WTC11 (cell line): Measurements from ENCODE around the gene SETD1A.

Experiments used
- ATF2 ChIP-seq: sonication (generic); formaldehyde crosslinking; IDR thresholded peaks from 2 replicates; pipeline ENCODE4 v1.8.1; 2022; ENCODE audit warnings: low read depth, missing genetic modification reagents, borderline replicate concordance
- ETV6 ChIP-seq: sonication (generic); formaldehyde crosslinking; IDR thresholded peaks from 2 replicates; pipeline ENCODE4 v1.8.1; 2022; ENCODE audit warnings: mild to moderate bottlenecking, missing genetic modification reagents
- KAT7 ChIP-seq: sonication (generic); formaldehyde crosslinking; IDR thresholded peaks from 2 replicates; pipeline ENCODE4 v1.8.1; 2023; ENCODE audit warnings: missing genetic modification reagents, mild to moderate bottlenecking, borderline replicate concordance
- MAX ChIP-seq: sonication (generic); formaldehyde crosslinking; IDR thresholded peaks from 2 replicates; pipeline ENCODE4 v1.8.0; 2022; ENCODE audit warnings: mild to moderate bottlenecking, missing genetic modification reagents
- MYBL2 ChIP-seq: sonication (generic); formaldehyde crosslinking; IDR thresholded peaks from 2 replicates; pipeline ENCODE4 v1.8.1; 2023; ENCODE audit warnings: mild to moderate bottlenecking, moderate library complexity, missing genetic modification reagents
- NFYB ChIP-seq: sonication (generic); formaldehyde crosslinking; conservative IDR thresholded peaks from 2 replicates; pipeline ENCODE4 v1.8.0; 2022; ENCODE audit warnings: low read depth, missing genetic modification reagents
- OVOL2 ChIP-seq: fragments of 250-450 bp; sonication (Bioruptor Pico); IDR thresholded peaks from 2 replicates; pipeline ENCODE4 v1.9.0; 2021; ENCODE audit warnings: mild to moderate bottlenecking, borderline replicate concordance
- RELA ChIP-seq: sonication (generic); formaldehyde crosslinking; IDR thresholded peaks from 2 replicates; pipeline ENCODE4 v1.8.1; 2022; ENCODE audit warnings: missing genetic modification reagents, mild to moderate bottlenecking, borderline replicate concordance
- SMAD4 ChIP-seq: sonication (generic); formaldehyde crosslinking; IDR thresholded peaks from 2 replicates; pipeline ENCODE4 v1.8.0; 2022; ENCODE audit warnings: mild to moderate bottlenecking, missing genetic modification reagents
- SP1 ChIP-seq: sonication (generic); formaldehyde crosslinking; conservative IDR thresholded peaks from 2 replicates; pipeline ENCODE4 v1.8.1; 2022; ENCODE audit warnings: missing genetic modification reagents
- USF2 ChIP-seq: sonication (generic); formaldehyde crosslinking; IDR thresholded peaks from 2 replicates; pipeline ENCODE4 v1.8.1; 2023; ENCODE audit warnings: mild to moderate bottlenecking, missing genetic modification reagents, moderate library complexity
- ZNF121 ChIP-seq: sonication (generic); formaldehyde crosslinking; IDR thresholded peaks from 2 replicates; pipeline ENCODE4 v1.8.0; 2023; ENCODE audit warnings: missing genetic modification reagents
- TF ChIP-seq, protein P1 (sequence below): fragments of 200-600 bp; IDR thresholded peaks from 2 replicates; pipeline ENCODE4 v1.8.0; 2022; ENCODE audit warnings: antibody characterized with exemption

DNA sequence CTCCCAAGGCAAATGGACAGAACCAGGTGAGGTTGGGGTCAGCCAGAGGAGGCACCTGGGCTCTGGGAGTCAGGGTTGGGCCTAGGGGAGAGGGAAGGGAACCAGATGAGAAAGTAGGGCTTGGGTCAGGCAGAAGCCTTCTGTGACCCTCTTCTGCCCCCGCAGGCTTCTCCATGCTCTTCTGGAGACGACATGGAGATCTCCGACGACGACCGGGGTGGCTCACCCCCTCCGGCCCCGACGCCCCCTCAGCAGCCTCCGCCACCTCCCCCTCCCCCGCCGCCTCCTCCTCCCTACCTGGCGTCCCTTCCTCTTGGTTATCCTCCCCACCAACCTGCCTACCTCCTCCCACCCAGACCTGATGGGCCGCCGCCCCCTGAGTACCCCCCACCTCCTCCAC lies 7.9 kb downstream of the SETD1A start:
- TF ChIP-seq, protein P1, sequence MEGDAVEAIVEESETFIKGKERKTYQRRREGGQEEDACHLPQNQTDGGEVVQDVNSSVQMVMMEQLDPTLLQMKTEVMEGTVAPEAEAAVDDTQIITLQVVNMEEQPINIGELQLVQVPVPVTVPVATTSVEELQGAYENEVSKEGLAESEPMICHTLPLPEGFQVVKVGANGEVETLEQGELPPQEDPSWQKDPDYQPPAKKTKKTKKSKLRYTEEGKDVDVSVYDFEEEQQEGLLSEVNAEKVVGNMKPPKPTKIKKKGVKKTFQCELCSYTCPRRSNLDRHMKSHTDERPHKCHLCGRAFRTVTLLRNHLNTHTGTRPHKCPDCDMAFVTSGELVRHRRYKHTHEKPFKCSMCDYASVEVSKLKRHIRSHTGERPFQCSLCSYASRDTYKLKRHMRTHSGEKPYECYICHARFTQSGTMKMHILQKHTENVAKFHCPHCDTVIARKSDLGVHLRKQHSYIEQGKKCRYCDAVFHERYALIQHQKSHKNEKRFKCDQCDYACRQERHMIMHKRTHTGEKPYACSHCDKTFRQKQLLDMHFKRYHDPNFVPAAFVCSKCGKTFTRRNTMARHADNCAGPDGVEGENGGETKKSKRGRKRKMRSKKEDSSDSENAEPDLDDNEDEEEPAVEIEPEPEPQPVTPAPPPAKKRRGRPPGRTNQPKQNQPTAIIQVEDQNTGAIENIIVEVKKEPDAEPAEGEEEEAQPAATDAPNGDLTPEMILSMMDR, result no peak
- TF ChIP-seq MAX, result no peak
- TF ChIP-seq SMAD4, result no peak
- no peak for TF ChIP-seq ETV6 (CRISPR knock-in tag)
- TF ChIP-seq SP1 (CRISPR knock-in tag), result no peak
- no peak for TF ChIP-seq ATF2
- TF ChIP-seq ZNF121 (CRISPR knock-in tag), result no peak
- TF ChIP-seq RELA (CRISPR knock-in tag), result no peak
- TF ChIP-seq NFYB, result no peak
- no peak for TF ChIP-seq USF2 (CRISPR knock-in tag)
- no peak for TF ChIP-seq KAT7 (CRISPR knock-in tag)
- TF ChIP-seq OVOL2 (CRISPR knock-in tag), result no peak
- TF ChIP-seq MYBL2, result no peak
